Measurements from ENCODE around the gene TDRKH.

TDRKH gene

GRCh38 chr1:151814426-151814825, 24.1 kb upstream of the TDRKH start:
- H3K27ac ChIP-seq (ENCODE audit: low read length, poor library complexity, severe bottlenecking), result no peak overlapping the region
- H3K4ac ChIP-seq (ENCODE audit: low read depth in 1 of 2, low read length in 2 of 2), result no peak overlapping the region
- no peak overlapping the region for H2BK120ac ChIP-seq (ENCODE audit: low read depth, low read length)
- H3K9ac ChIP-seq (ENCODE audit: low read length), result no peak overlapping the region
- H3K4me1 ChIP-seq (ENCODE audit: control insufficient read depth, insufficient read depth, low read depth, low read length), result no peaks in the 10 kb centered on the region
- no peak for DNase-seq
- H3K27me3 ChIP-seq (ENCODE audit: control insufficient read depth in 1 of 2, insufficient read depth in 1 of 2, low read length in 2 of 2), result peaks cover 57 to 63% of the 10 kb centered on the region in 2 experiments
- WGBS, result 77% methylated on average over 15 of the region's 15 CpGs
- no peak overlapping the region for H2BK15ac ChIP-seq (ENCODE audit: low read depth, poor library complexity, severe bottlenecking)
- no peak overlapping the region for H3K18ac ChIP-seq (ENCODE audit: low read depth in 1 of 2, low read length in 2 of 2)
- H4K91ac ChIP-seq (ENCODE audit: low read length), result no peak overlapping the region
- H2BK5ac ChIP-seq (ENCODE audit: low read depth, low read length, poor library complexity, severe bottlenecking), result no peak overlapping the region
- no peak overlapping the region for H2AK5ac ChIP-seq (ENCODE audit: low read length, severe bottlenecking)
- no peak overlapping the region for H2AFZ ChIP-seq (ENCODE audit: low read depth, low read length)
- H3K4me2 ChIP-seq (ENCODE audit: low read length, poor library complexity, severe bottlenecking), result no peak overlapping the region
- no peak overlapping the region for H2BK12ac ChIP-seq (ENCODE audit: low read length in 2 of 2)
- H3K14ac ChIP-seq (ENCODE audit: low read length in 2 of 2), result no peak overlapping the region
- no peak overlapping the region for H3K4me3 ChIP-seq (ENCODE audit: insufficient read depth in 1 of 2, low read depth in 1 of 2, low read length in 2 of 2)
- no peak overlapping the region for H3K23ac ChIP-seq (ENCODE audit: low read length in 2 of 2)
- no peaks in the 10 kb centered on the region for H3K36me3 ChIP-seq (ENCODE audit: control insufficient read depth in 1 of 2, insufficient read depth in 2 of 2, low read depth in 1 of 2, low read length in 2 of 2)
- H4K8ac ChIP-seq (ENCODE audit: low read length), result no peak overlapping the region
- H3K9me3 ChIP-seq (ENCODE audit: control insufficient read depth, low read length), result no peaks in the 10 kb centered on the region
- H3K79me1 ChIP-seq (replicated peaks; ENCODE audit: low read length, poor library complexity, severe bottlenecking), result no peaks in the 10 kb centered on the region

DNA sequence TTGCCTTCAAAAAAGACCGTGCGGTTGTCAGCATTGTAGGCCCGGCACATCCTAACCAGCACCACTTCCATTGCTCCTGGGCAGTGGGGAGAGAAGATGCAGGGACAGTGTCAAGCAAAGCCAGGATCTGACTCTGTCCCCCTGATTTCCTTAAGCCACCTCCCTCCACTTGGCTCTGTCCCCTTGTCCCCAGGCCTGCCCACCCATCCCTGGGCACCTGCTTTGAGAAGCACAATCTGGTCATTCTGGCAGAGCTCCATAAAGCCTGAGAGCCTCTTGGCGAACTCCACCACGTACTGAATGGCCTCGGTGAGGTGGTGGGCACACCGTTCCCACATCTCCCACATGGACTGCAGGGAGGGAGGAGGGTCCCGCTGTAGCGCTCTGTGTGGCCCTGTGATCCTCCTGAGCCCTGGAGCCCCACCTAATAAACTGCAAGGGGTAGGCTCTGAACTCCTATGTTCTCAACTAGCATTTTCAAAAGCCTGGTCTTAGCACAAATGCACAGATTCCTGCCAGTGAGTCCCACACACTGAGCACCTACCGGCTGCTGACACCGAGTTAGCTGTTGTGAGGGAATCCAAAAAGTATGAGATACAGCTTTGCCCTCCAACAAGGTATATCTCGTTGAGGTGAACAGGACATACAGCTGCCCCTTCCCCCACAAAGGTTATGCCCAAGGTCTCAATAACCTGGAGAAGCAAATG, 23.1 kb upstream of the TDRKH start:
- Histone ChIP-seq H2BK5ac (ENCODE audit: low read depth, low read length, poor library complexity, severe bottlenecking) (no peak overlapping the region), H2BK15ac (ENCODE audit: low read depth, poor library complexity, severe bottlenecking) (no peak overlapping the region), H3K4ac (ENCODE audit: low read depth in 1 of 2, low read length in 2 of 2) (no peak overlapping the region), H3K4me1 (ENCODE audit: control insufficient read depth, insufficient read depth, low read depth, low read length) (no peaks in the 10 kb centered on the region), H3K4me3 (ENCODE audit: insufficient read depth in 1 of 2, low read depth in 1 of 2, low read length in 2 of 2) (no peak overlapping the region), H3K27me3 (ENCODE audit: control insufficient read depth in 1 of 2, insufficient read depth in 1 of 2, low read length in 2 of 2) (peaks cover 52 to 62% of the 10 kb centered on the region in 2 experiments), H3K23ac (ENCODE audit: low read length in 2 of 2) (no peak overlapping the region), H3K9ac (ENCODE audit: low read length) (no peak overlapping the region), H3K9me3 (ENCODE audit: control insufficient read depth, low read length) (no peaks in the 10 kb centered on the region), H3K18ac (ENCODE audit: low read depth in 1 of 2, low read length in 2 of 2) (no peak overlapping the region), H2AFZ (ENCODE audit: low read depth, low read length) (no peak overlapping the region), H2BK120ac (ENCODE audit: low read depth, low read length) (no peak overlapping the region), H3K4me2 (ENCODE audit: low read length, poor library complexity, severe bottlenecking) (no peak overlapping the region), H3K79me1 (replicated peaks; ENCODE audit: low read length, poor library complexity, severe bottlenecking) (no peaks in the 10 kb centered on the region), H3K36me3 (ENCODE audit: control insufficient read depth in 1 of 2, insufficient read depth in 2 of 2, low read depth in 1 of 2, low read length in 2 of 2) (no peaks in the 10 kb centered on the region), H2AK5ac (ENCODE audit: low read length, severe bottlenecking) (no peak overlapping the region), H2BK12ac (ENCODE audit: low read length in 2 of 2) (no peak overlapping the region), H3K14ac (ENCODE audit: low read length in 2 of 2) (no peak overlapping the region), H3K27ac (ENCODE audit: low read length, poor library complexity, severe bottlenecking) (no peak overlapping the region), H4K91ac (ENCODE audit: low read length) (no peak overlapping the region), H4K8ac (ENCODE audit: low read length) (no peak overlapping the region)
- no peak for DNase-seq
- WGBS, result 83% methylated on average over 11 of the region's 12 CpGs

DNA sequence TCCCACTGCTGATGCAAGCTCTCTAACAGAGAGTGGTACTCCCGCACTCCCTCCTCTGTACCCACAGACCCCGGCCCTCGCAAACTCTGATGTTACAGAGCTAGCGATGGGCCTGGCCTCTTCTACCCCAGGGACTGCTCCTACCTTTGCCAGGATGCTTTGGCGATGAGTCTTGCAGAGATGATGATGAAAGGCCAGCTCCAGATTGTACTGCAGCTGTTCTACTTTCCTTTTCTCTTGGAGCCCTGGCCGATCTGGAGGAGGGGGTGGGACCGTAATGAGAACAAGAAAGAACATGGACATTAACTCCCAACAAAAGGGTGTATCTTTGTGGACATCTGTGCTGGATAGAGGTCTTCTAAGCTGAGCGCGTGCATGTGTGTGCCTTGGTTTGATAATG, 20.9 kb upstream of the TDRKH start:
- H3K79me1 ChIP-seq (replicated peaks; ENCODE audit: low read length, poor library complexity, severe bottlenecking), result no peaks in the 10 kb centered on the region
- no peak overlapping the region for H2AFZ ChIP-seq (ENCODE audit: low read depth, low read length)
- no peak overlapping the region for H2BK5ac ChIP-seq (ENCODE audit: low read depth, low read length, poor library complexity, severe bottlenecking)
- DNase-seq, result no peak
- H2AK5ac ChIP-seq (ENCODE audit: low read length, severe bottlenecking), result no peak overlapping the region
- H4K8ac ChIP-seq (ENCODE audit: low read length), result no peak overlapping the region
- H2BK15ac ChIP-seq (ENCODE audit: low read depth, poor library complexity, severe bottlenecking), result no peak overlapping the region
- H2BK120ac ChIP-seq (ENCODE audit: low read depth, low read length), result no peak overlapping the region
- peaks cover 56 to 66% of the 10 kb centered on the region in 2 experiments for H3K27me3 ChIP-seq (ENCODE audit: control insufficient read depth in 1 of 2, insufficient read depth in 1 of 2, low read length in 2 of 2)
- WGBS, result 86% methylated on average over 9 of the region's 9 CpGs
- H3K9ac ChIP-seq (ENCODE audit: low read length), result no peak overlapping the region
- H3K9me3 ChIP-seq (ENCODE audit: control insufficient read depth, low read length), result no peaks in the 10 kb centered on the region
- no peak overlapping the region for H2BK12ac ChIP-seq (ENCODE audit: low read length in 2 of 2)
- H4K91ac ChIP-seq (ENCODE audit: low read length), result no peak overlapping the region
- no peak overlapping the region for H3K18ac ChIP-seq (ENCODE audit: low read depth in 1 of 2, low read length in 2 of 2)
- H3K4me3 ChIP-seq (ENCODE audit: insufficient read depth in 1 of 2, low read depth in 1 of 2, low read length in 2 of 2), result no peak overlapping the region
- no peaks in the 10 kb centered on the region for H3K36me3 ChIP-seq (ENCODE audit: control insufficient read depth in 1 of 2, insufficient read depth in 2 of 2, low read depth in 1 of 2, low read length in 2 of 2)
- no peaks in the 10 kb centered on the region for H3K4me1 ChIP-seq (ENCODE audit: control insufficient read depth, insufficient read depth, low read depth, low read length)
- H3K27ac ChIP-seq (ENCODE audit: low read length, poor library complexity, severe bottlenecking), result no peak overlapping the region
- no peak overlapping the region for H3K4ac ChIP-seq (ENCODE audit: low read depth in 1 of 2, low read length in 2 of 2)
- no peak overlapping the region for H3K23ac ChIP-seq (ENCODE audit: low read length in 2 of 2)
- H3K4me2 ChIP-seq (ENCODE audit: low read length, poor library complexity, severe bottlenecking), result no peak overlapping the region
- no peak overlapping the region for H3K14ac ChIP-seq (ENCODE audit: low read length in 2 of 2)

- Histone ChIP-seq H3K18ac (ENCODE audit: low read depth in 1 of 2, low read length in 2 of 2) (no peak overlapping the region), H4K8ac (ENCODE audit: low read length) (no peak overlapping the region), H3K14ac (ENCODE audit: low read length in 2 of 2) (no peak overlapping the region), H3K4me2 (ENCODE audit: low read length, poor library complexity, severe bottlenecking) (no peak overlapping the region), H3K79me1 (replicated peaks; ENCODE audit: low read length, poor library complexity, severe bottlenecking) (no peaks in the 10 kb centered on the region), H2AK5ac (ENCODE audit: low read length, severe bottlenecking) (no peak overlapping the region), H3K9me3 (ENCODE audit: control insufficient read depth, low read length) (no peaks in the 10 kb centered on the region), H3K23ac (ENCODE audit: low read length in 2 of 2) (no peak overlapping the region), H3K4me1 (ENCODE audit: control insufficient read depth, insufficient read depth, low read depth, low read length) (no peaks in the 10 kb centered on the region), H3K4me3 (ENCODE audit: insufficient read depth in 1 of 2, low read depth in 1 of 2, low read length in 2 of 2) (no peak overlapping the region), H3K27ac (ENCODE audit: low read length, poor library complexity, severe bottlenecking) (no peak overlapping the region), H2BK5ac (ENCODE audit: low read depth, low read length, poor library complexity, severe bottlenecking) (no peak overlapping the region), H2BK12ac (ENCODE audit: low read length in 2 of 2) (no peak overlapping the region), H3K4ac (ENCODE audit: low read depth in 1 of 2, low read length in 2 of 2) (no peak overlapping the region), H3K27me3 (ENCODE audit: control insufficient read depth in 1 of 2, insufficient read depth in 1 of 2, low read length in 2 of 2) (peaks cover 58 to 68% of the 10 kb centered on the region in 2 experiments), H3K36me3 (ENCODE audit: control insufficient read depth in 1 of 2, insufficient read depth in 2 of 2, low read depth in 1 of 2, low read length in 2 of 2) (no peaks in the 10 kb centered on the region), H2AFZ (ENCODE audit: low read depth, low read length) (no peak overlapping the region), H3K9ac (ENCODE audit: low read length) (no peak overlapping the region), H2BK15ac (ENCODE audit: low read depth, poor library complexity, severe bottlenecking) (no peak overlapping the region), H2BK120ac (ENCODE audit: low read depth, low read length) (no peak overlapping the region), H4K91ac (ENCODE audit: low read length) (no peak overlapping the region)
- DNase-seq, result no peak
- WGBS, result 100% methylated on average over 1 of the region's 1 CpG
Observed at GRCh38 chr1:151809985-151810556, 19.8 kb upstream of the TDRKH start.

Measured in mesenchymal stem cell (in vitro differentiated cells and primary cell).